ENCODE data around the gene GRAMD1B.

DNA sequence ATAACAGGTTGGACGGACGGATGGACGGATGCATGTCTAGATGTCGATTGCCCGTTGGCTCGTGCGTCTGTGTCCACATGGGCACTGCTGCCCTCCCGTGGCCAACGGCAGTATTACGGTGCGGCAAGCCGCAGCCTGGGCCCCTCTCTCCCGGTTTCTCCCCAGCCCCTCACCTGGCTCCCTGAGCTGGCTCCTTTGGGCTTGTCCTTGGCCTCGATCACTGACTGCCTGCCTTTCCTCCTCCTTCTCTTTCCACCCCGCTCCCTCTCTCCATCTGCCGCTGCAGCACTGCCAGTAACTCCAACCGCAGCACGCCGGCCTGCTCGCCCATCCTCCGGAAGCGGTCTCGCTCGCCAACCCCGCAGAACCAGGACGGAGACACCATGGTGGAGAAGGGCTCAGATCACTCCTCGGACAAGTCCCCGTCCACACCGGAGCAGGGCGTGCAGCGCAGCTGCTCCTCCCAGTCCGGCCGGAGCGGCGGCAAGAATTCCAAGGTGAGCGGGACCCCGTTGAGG lies 147.1 kb downstream of the GRAMD1B start:
- TF ChIP-seq, protein P1, sequence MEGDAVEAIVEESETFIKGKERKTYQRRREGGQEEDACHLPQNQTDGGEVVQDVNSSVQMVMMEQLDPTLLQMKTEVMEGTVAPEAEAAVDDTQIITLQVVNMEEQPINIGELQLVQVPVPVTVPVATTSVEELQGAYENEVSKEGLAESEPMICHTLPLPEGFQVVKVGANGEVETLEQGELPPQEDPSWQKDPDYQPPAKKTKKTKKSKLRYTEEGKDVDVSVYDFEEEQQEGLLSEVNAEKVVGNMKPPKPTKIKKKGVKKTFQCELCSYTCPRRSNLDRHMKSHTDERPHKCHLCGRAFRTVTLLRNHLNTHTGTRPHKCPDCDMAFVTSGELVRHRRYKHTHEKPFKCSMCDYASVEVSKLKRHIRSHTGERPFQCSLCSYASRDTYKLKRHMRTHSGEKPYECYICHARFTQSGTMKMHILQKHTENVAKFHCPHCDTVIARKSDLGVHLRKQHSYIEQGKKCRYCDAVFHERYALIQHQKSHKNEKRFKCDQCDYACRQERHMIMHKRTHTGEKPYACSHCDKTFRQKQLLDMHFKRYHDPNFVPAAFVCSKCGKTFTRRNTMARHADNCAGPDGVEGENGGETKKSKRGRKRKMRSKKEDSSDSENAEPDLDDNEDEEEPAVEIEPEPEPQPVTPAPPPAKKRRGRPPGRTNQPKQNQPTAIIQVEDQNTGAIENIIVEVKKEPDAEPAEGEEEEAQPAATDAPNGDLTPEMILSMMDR (IDR thresholded peaks at IDR 0.05 in 4 of 5, conservative IDR thresholded peaks at IDR 0.05 in 1 of 5), result peak; percentile 50 to 85 (median 82)
- no peak for TF ChIP-seq POLR2A (IDR thresholded peaks at IDR 0.05)

All from gastrocnemius medialis (tissue), 4 donors.